B cell (primary cell): Measurements from ENCODE around the gene ANKDD1A. TPM values are rescaled to one million over a fixed set of nuclear protein-coding genes. Genes with fewer than 3 reads are reported as not detected.

Source experiments
- ATAC-seq: fragments of 200-7000 bp; cut with Tn5 transposase; one replicate; pipeline ENCODE4 v1.10.0; 2021; ENCODE audit warnings: low read depth, mild to moderate bottlenecking, moderate number of reproducible peaks, moderate library complexity
- CTCF ChIA-PET: fragments of 350-600 bp; sonication (Branson Sonifier 250); formaldehyde crosslinking; loops from one replicate; lab custom pipeline; 2021; ENCODE audit warnings: antibody characterized with exemption, inconsistent platforms; lab: Charles Lee
- POLR2A ChIA-PET: fragments of 350-600 bp; sonication (Branson Sonifier 250); formaldehyde crosslinking; loops from one replicate; lab custom pipeline; 2021; ENCODE audit warnings: antibody characterized with exemption; lab: Charles Lee
- DNase-seq: peaks from one replicate; pipeline ENCODE4 v3.0.0; 2013
- H2AFZ ChIP-seq: 2 replicates; pipeline ENCODE4 v1.6.1; 2012; ENCODE audit warnings: mild to moderate bottlenecking, low read depth, low read length; ENCODE audit not compliant: insufficient read depth, poor library complexity, severe bottlenecking
- H3K27ac ChIP-seq, 2 donors: 1 replicate in 1 of 2; 2 replicates in 1 of 2; pipeline ENCODE4 v1.5.1; 2012 to 2013; ENCODE audit warnings: low read length in 2 of 2, mild to moderate bottlenecking in 2 of 2, moderate library complexity in 1 of 2
- H3K27me3 ChIP-seq, 4 experiments: fragments of 200-600 bp in 1 of 4; sonication (generic) in 1 of 4; replicated peaks in 1 of 4; 1 replicate in 2 of 4; 2 replicates in 2 of 4; pipeline versions ENCODE4 v1.6.1 to v1.7.0; 2013 to 2016; ENCODE audit warnings: low read length in 3 of 4, mild to moderate bottlenecking in 2 of 4, mixed read lengths in 1 of 4, moderate library complexity in 1 of 4; ENCODE audit not compliant: insufficient read depth in 4 of 4, control insufficient read depth in 3 of 4; ENCODE audit errors: control extremely low read depth in 1 of 4
- H3K36me3 ChIP-seq, 2 experiments: replicated peaks in 1 of 2; 1 replicate in 1 of 2; 2 replicates in 1 of 2; pipeline versions ENCODE4 v1.6.1 to v1.7.1; 2013; ENCODE audit warnings: low read length in 1 of 2; ENCODE audit not compliant: insufficient read depth in 2 of 2, control insufficient read depth in 1 of 2; ENCODE audit errors: control extremely low read depth in 1 of 2, extremely low read depth in 1 of 2
- H3K4me1 ChIP-seq, 2 donors: fragments of 200-600 bp in 1 of 2; sonication (generic) in 1 of 2; 1 replicate in 1 of 2; 2 replicates in 1 of 2; pipeline versions ENCODE4 v1.5.1 to v1.6.1; 2013 to 2017; ENCODE audit warnings: low read length in 2 of 2; ENCODE audit not compliant: control insufficient read depth in 2 of 2, insufficient read depth in 2 of 2
- H3K4me2 ChIP-seq: replicated peaks from 2 replicates; pipeline ENCODE3; 2012; ENCODE audit warnings: mild to moderate bottlenecking, low read depth, low read length; ENCODE audit not compliant: poor library complexity, severe bottlenecking
- H3K4me3 ChIP-seq, 5 experiments: fragments of 200-600 bp in 1 of 5; sonication (generic) in 1 of 5; 1 replicate in 3 of 5; 2 replicates in 2 of 5; pipeline versions ENCODE4 v1.5.1 to v1.7.0; 2011 to 2016; ENCODE audit warnings: low read length in 4 of 5, mild to moderate bottlenecking in 4 of 5, low read depth in 2 of 5, control low read depth in 1 of 5, moderate library complexity in 1 of 5; ENCODE audit not compliant: insufficient read depth in 1 of 5; ENCODE audit errors: control extremely low read depth in 1 of 5, extremely low read depth in 1 of 5
- H3K79me2 ChIP-seq: fragments of 200-600 bp; sonication (generic); one replicate; pipeline ENCODE4 v1.6.0; 2016; ENCODE audit warnings: low read length; ENCODE audit not compliant: control insufficient read depth, insufficient read depth
- H3K9ac ChIP-seq: fragments of 200-600 bp; sonication (generic); 2 replicates; pipeline ENCODE4 v1.6.1; 2017; ENCODE audit warnings: mild to moderate bottlenecking, low read length, moderate library complexity
- H3K9me3 ChIP-seq, 3 donors: one replicate each; pipeline versions ENCODE4 v1.6.1 to v1.7.1; 2013; ENCODE audit warnings: low read length in 2 of 3; ENCODE audit not compliant: control insufficient read depth in 2 of 3, insufficient read depth in 1 of 3; ENCODE audit errors: control extremely low read depth in 1 of 3
- H4K20me1 ChIP-seq: 2 replicates; pipeline ENCODE4 v1.6.0; 2012; ENCODE audit warnings: mild to moderate bottlenecking, low read length; ENCODE audit not compliant: insufficient read depth, control insufficient read depth, poor library complexity, severe bottlenecking
- H3K27ac Mint-ChIP-seq: one replicate; pipeline ENCODE4 v1.8.0; 2021; ENCODE audit warnings: mixed read lengths
- H3K27me3 Mint-ChIP-seq: one replicate; pipeline ENCODE4 v1.8.0; 2021; ENCODE audit warnings: mixed read lengths
- H3K4me1 Mint-ChIP-seq: one replicate; pipeline ENCODE4 v1.8.0; 2021; ENCODE audit warnings: mixed read lengths
- H3K4me3 Mint-ChIP-seq: one replicate; pipeline ENCODE4 v1.8.0; 2021; ENCODE audit warnings: mixed read lengths
- H3K9me3 Mint-ChIP-seq: one replicate; pipeline ENCODE4 v1.8.0; 2022; ENCODE audit warnings: mixed read lengths; ENCODE audit not compliant: insufficient read depth
- CTCF ChIP-seq: fragments of 200-600 bp; IDR thresholded peaks from one replicate; pipeline ENCODE4 v1.8.0; 2022; ENCODE audit warnings: antibody characterized with exemption, mild to moderate bottlenecking
- EZH2 ChIP-seq: IDR thresholded peaks from 2 replicates; pipeline ENCODE4 v1.6.1; 2012; ENCODE audit warnings: borderline replicate concordance, low read depth, mild to moderate bottlenecking, moderate library complexity, low read length; ENCODE audit not compliant: insufficient read depth, poor library complexity, severe bottlenecking
- WGBS: methylation state at CpG from one replicate; pipeline ENCODE4 v1.1.5; 2013; ENCODE audit warnings: missing lambda C conversion rate; ENCODE audit not compliant: insufficient coverage; 5-methylcytosine and 5-hydroxymethylcytosine counted together
- intact Hi-C: fragments of 100-400 bp; cut with micrococcal nuclease; formaldehyde crosslinking; loops from one replicate; pipeline ENCODE4 v1.10.0; 2022
- polyA plus RNA-seq: library from polyadenylated mRNA; depleted of rRNA; stranded (reverse); fragments of >200 nt; gene quantifications from 2 replicates; pipeline ENCODE4 v1.2.3, GENCODE V29; 2012
- total RNA-seq, 2 donors: library from RNA; stranded (reverse); fragments of 120-200 nt in 1 of 2; gene quantifications; 1 replicate in 1 of 2; 2 replicates in 1 of 2; pipeline versions ENCODE4 v1.2.3 to v1.2.4, GENCODE V29; 2013 to 2022

The ANKDD1A gene
- total and polyA plus RNA-seq, 2 donors (not counting 1 experiment from before 2014, with no cell fraction given) = 2.6 to 2.7 TPM

GRCh38 chr15:64950888-64951287, 39.2 kb downstream of the ANKDD1A start:
- no peak overlapping the region for H3K9ac ChIP-seq
- H3K27me3 ChIP-seq = no peaks in the 10 kb centered on the region
- no peaks in the 10 kb centered on the region for H3K9me3 Mint-ChIP-seq
- no peak for TF ChIP-seq EZH2
- TF ChIP-seq CTCF = peak; percentile 19
- H4K20me1 ChIP-seq = no peaks in the 10 kb centered on the region
- no peaks in the 10 kb centered on the region for H3K4me1 ChIP-seq
- H3K36me3 ChIP-seq = peaks cover 5 to 8% of the 10 kb centered on the region in 2 experiments
- H3K27me3 Mint-ChIP-seq = no peaks in the 10 kb centered on the region
- no peak overlapping the region for H2AFZ ChIP-seq
- ATAC-seq (peak; percentile 33), DNase-seq (peak; percentile 52)
- H3K27ac Mint-ChIP-seq = peak overlapping the region; percentile 73
- POLR2A ChIA-PET = no interaction called here
- no peak overlapping the region for H3K4me3 Mint-ChIP-seq
- peaks cover 0 to 3% (median 0%) of the 10 kb centered on the region in 3 donors for H3K9me3 ChIP-seq
- H3K79me2 ChIP-seq = no peaks in the 10 kb centered on the region
- no peak overlapping the region for H3K4me3 ChIP-seq
- H3K4me2 ChIP-seq = no peak overlapping the region
- 27% methylated on average over 6 of the region's 6 CpGs for WGBS
- H3K27ac ChIP-seq = peak overlapping the region in 1 of 2 donors; percentile 73
- peaks cover 34% of the 10 kb centered on the region for H3K4me1 Mint-ChIP-seq
- intact Hi-C loops = no loop called here
- CTCF ChIA-PET = interaction anchor here (0.9 kb wide), 1 partner anchor 11 kb away, joined by 3 read pairs; no protein-coding TSS in a partner anchor

- H2AFZ ChIP-seq = no peak overlapping the region
- POLR2A ChIA-PET = no interaction called here
- Mint-ChIP-seq H3K9me3 (no peaks in the 10 kb centered on the region), H3K4me1 (peaks cover 34% of the 10 kb centered on the region), H3K4me3 (no peak overlapping the region), H3K27ac (peak overlapping the region; percentile 71), H3K27me3 (no peaks in the 10 kb centered on the region)
- no peak overlapping the region for H3K9ac ChIP-seq
- H3K4me1 ChIP-seq = no peaks in the 10 kb centered on the region
- no peak overlapping the region for H3K4me3 ChIP-seq
- TF ChIP-seq CTCF = no peak
- no peak for TF ChIP-seq EZH2
- peak overlapping the region in 1 of 2 donors; percentile 73 for H3K27ac ChIP-seq
- H4K20me1 ChIP-seq = no peaks in the 10 kb centered on the region
- ATAC-seq = no peak
- H3K79me2 ChIP-seq = no peaks in the 10 kb centered on the region
- no peaks in the 10 kb centered on the region for H3K27me3 ChIP-seq
- DNase-seq = no peak
- H3K4me2 ChIP-seq = no peak overlapping the region
- peaks cover 5 to 13% of the 10 kb centered on the region in 2 experiments for H3K36me3 ChIP-seq
- intact Hi-C loops = no loop called here
- CTCF ChIA-PET = no interaction called here
- WGBS = 97% methylated on average over 2 of the region's 2 CpGs
- H3K9me3 ChIP-seq = peaks cover 0 to 3% (median 0%) of the 10 kb centered on the region in 3 donors
Observed at GRCh38 chr15:64951777-64952418, 40.2 kb downstream of the ANKDD1A start.
